WI38 (cell line): Measurements from ENCODE around the gene TMEM17.

Experiments used
- H3K4me3 ChIP-seq: 2 replicates; pipeline ENCODE4 v1.5.1; 2011; ENCODE audit warnings: low read depth, mild to moderate bottlenecking, control low read depth, low read length
- CTCF ChIP-seq: IDR thresholded peaks from 2 replicates; pipeline ENCODE4 v1.5.1; 2012; ENCODE audit warnings: low read depth, mild to moderate bottlenecking, control low read depth, low read length

The TMEM17 gene

GRCh38 chr2:62455957-62456692, 49.9 kb downstream of the TMEM17 start:
- no peak overlapping the region for H3K4me3 ChIP-seq
- TF ChIP-seq CTCF, result no peak

GRCh38 chr2:62453955-62454354, 52.0 kb downstream of the TMEM17 start:
- no peak for TF ChIP-seq CTCF
- no peak overlapping the region for H3K4me3 ChIP-seq

GRCh38 chr2:62452701-62453454, 53.1 kb downstream of the TMEM17 start:
- no peak overlapping the region for H3K4me3 ChIP-seq
- TF ChIP-seq CTCF, result no peak

- TF ChIP-seq CTCF, result no peak
- H3K4me3 ChIP-seq, result no peak overlapping the region
Measured at GRCh38 chr2:62450716-62451191, 55.2 kb downstream of the TMEM17 start.
